Lung (tissue), 13 donors: Measurements from ENCODE around the gene FAM219A. TPM values are rescaled to one million over a fixed set of nuclear protein-coding genes. Genes with fewer than 3 reads are reported as not detected.
"Not testable (repeated sequence)": the region's sequence is repeated elsewhere in the genome, so short reads cannot be mapped to it uniquely, and the experiment has no call there.

Experiments used
- ATAC-seq: fragments of 200-7000 bp; cut with Tn5 transposase; one replicate; pipeline ENCODE4 v1.9.1; 2020; ENCODE audit warnings: moderate number of reproducible peaks; ENCODE audit not compliant: insufficient read depth, low FRiP score
- DNase-seq, 3 donors: peaks; one replicate each; pipeline ENCODE4 v3.0.0-alpha.2; 2013 to 2017
- H3K27ac ChIP-seq, 2 donors: one replicate each; pipeline ENCODE4 v1.5.1; 2013; ENCODE audit warnings: mild to moderate bottlenecking in 2 of 2, moderate library complexity in 2 of 2, control low read depth in 1 of 2, inconsistent platforms in 1 of 2, low read depth in 1 of 2, low read length in 1 of 2
- H3K27me3 ChIP-seq, 3 donors: one replicate each; pipeline ENCODE4 v1.5.1; 2013; ENCODE audit warnings: low read length in 2 of 3; ENCODE audit not compliant: control insufficient read depth in 3 of 3, insufficient read depth in 3 of 3
- H3K36me3 ChIP-seq, 4 donors: one replicate each; pipeline ENCODE4 v1.5.1; 2013; ENCODE audit warnings: low read length in 4 of 4, mild to moderate bottlenecking in 1 of 4, moderate library complexity in 1 of 4; ENCODE audit not compliant: control insufficient read depth in 4 of 4, insufficient read depth in 4 of 4
- H3K4me1 ChIP-seq, 5 donors: one replicate each; pipeline ENCODE4 v1.5.1; 2013; ENCODE audit warnings: low read length in 5 of 5, mild to moderate bottlenecking in 2 of 5, moderate library complexity in 1 of 5; ENCODE audit not compliant: control insufficient read depth in 5 of 5, insufficient read depth in 5 of 5
- H3K4me3 ChIP-seq: one replicate; pipeline ENCODE4 v1.5.1; 2013; ENCODE audit warnings: mild to moderate bottlenecking, control low read depth, moderate library complexity
- H3K9ac ChIP-seq, 2 donors: one replicate each; pipeline ENCODE4 v1.5.1; 2013; ENCODE audit warnings: low read length in 2 of 2, control low read depth in 1 of 2; ENCODE audit not compliant: insufficient read depth in 1 of 2
- H3K9me3 ChIP-seq, 4 donors: one replicate each; pipeline ENCODE4 v1.5.1; 2013; ENCODE audit warnings: low read length in 3 of 4, mild to moderate bottlenecking in 1 of 4, moderate library complexity in 1 of 4; ENCODE audit not compliant: control insufficient read depth in 4 of 4, insufficient read depth in 3 of 4
- WGBS, 2 donors: extraction: QIAGEN DNeasy Blood & Tissue Kit; methylation state at CpG; one replicate each; pipeline ENCODE4 v1.1.7; 2013; 5-methylcytosine and 5-hydroxymethylcytosine counted together
- polyA plus RNA-seq, 2 donors: library from polyadenylated mRNA; stranded (reverse); fragments of 200-250 nt; gene quantifications; one replicate each; pipeline ENCODE4 v1.2.1, GENCODE V29; 2013
- small RNA-seq: library from RNA; depleted of rRNA; stranded (forward); fragments of <200 nt; gene quantifications from one replicate; pipeline ENCODE3, GENCODE V24; 2014; ENCODE audit warnings: low replicate concordance
- total RNA-seq, 2 donors: library from RNA; depleted of rRNA in 1 of 2; stranded (reverse); fragments of >200 nt in 1 of 2; gene quantifications; one replicate each; pipeline ENCODE4 v1.2.1, GENCODE V29; 2014 to 2021
- TF ChIP-seq, protein P1 (sequence below): IDR thresholded peaks from 2 replicates; pipeline ENCODE4 v1.5.1; 2012; ENCODE audit warnings: mild to moderate bottlenecking; ENCODE audit errors: control extremely low read depth, extremely low read depth
- donor health status: control.
- donor health status: control.
- donor health status: Bipolar disorder and iron deficiency.
- donor health status: healthy.
- donor health status: DM: yes; HTN: yes; CAD: no.

The FAM219A gene
- total and polyA plus RNA-seq, 4 donors = 8.5 to 28.3 (median 13.3) TPM

DNA sequence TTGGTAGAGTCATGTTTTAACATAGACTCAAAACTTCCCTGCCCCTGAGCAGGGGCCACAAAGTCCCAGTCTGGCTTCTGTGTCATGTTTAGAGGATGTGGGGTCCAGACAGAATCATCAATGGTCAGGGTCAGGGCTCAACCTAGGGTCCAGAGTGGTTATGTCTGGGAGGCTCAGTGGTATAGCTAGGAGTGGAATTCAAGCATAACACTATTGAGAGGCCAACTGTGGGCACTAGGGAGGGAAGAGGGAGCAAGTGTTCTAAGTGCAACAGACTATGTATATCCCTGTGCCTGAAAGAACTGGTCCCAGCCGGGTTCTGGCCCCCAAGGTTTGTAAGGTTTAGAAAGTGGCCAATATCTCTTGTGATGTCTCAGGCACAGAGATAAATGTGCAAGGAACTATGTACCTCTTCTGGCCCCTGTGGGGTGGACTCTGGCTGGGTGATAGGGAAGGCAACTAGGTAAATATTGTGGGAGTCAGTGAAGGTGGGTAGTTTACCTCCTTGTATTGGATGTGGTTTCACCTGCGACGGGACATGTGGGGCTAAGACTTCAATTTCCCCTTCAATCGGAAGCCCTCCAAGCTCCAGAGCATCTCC lies 95.7 kb downstream of the FAM219A start:
- DNase-seq (no peak), ATAC-seq (no peak)
- H3K9me3 ChIP-seq = no peaks in the 10 kb centered on the region
- no peak overlapping the region for H3K9ac ChIP-seq
- H3K4me3 ChIP-seq = no peak overlapping the region
- TF ChIP-seq, protein P1, sequence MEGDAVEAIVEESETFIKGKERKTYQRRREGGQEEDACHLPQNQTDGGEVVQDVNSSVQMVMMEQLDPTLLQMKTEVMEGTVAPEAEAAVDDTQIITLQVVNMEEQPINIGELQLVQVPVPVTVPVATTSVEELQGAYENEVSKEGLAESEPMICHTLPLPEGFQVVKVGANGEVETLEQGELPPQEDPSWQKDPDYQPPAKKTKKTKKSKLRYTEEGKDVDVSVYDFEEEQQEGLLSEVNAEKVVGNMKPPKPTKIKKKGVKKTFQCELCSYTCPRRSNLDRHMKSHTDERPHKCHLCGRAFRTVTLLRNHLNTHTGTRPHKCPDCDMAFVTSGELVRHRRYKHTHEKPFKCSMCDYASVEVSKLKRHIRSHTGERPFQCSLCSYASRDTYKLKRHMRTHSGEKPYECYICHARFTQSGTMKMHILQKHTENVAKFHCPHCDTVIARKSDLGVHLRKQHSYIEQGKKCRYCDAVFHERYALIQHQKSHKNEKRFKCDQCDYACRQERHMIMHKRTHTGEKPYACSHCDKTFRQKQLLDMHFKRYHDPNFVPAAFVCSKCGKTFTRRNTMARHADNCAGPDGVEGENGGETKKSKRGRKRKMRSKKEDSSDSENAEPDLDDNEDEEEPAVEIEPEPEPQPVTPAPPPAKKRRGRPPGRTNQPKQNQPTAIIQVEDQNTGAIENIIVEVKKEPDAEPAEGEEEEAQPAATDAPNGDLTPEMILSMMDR = no peak
- 93 to 98% methylated on average over 4 of the region's 4 CpGs for whole genome bisulfite sequencing, 2 donors
- no peaks in the 10 kb centered on the region for H3K27me3 ChIP-seq
- H3K27ac ChIP-seq = no peak overlapping the region
- peaks cover 0 to 10% (median 4%) of the 10 kb centered on the region in 5 donors for H3K4me1 ChIP-seq
- H3K36me3 ChIP-seq = no peaks in the 10 kb centered on the region

DNA sequence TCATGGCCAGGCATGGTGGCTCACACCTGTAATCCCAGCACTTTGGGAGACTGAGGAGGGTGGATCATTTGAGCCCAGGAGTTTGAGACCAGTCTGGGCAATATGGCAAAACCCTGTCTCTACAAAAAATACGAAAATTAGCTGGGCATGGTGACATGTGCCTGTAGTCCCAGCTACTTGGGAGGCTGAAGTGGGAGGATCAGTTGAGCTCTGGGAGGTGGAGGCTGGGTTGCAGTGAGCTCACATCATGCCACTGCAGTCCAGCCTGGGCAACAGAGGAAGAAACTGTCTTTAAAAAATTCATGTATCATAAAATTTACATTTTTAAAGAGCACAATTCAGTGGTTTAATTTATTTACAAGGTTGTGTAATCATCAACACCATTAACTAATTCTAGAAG lies 105.4 kb downstream of the FAM219A start:
- H3K27me3 ChIP-seq, H3K36me3 ChIP-seq, H3K4me3 ChIP-seq, H3K4me1 ChIP-seq, ATAC-seq, H3K9me3 ChIP-seq, H3K9ac ChIP-seq, H3K27ac ChIP-seq, DNase-seq: not testable (repeated sequence)
- WGBS, 2 donors = 89 to 96% methylated on average over 1 of the region's 1 CpG

DNA sequence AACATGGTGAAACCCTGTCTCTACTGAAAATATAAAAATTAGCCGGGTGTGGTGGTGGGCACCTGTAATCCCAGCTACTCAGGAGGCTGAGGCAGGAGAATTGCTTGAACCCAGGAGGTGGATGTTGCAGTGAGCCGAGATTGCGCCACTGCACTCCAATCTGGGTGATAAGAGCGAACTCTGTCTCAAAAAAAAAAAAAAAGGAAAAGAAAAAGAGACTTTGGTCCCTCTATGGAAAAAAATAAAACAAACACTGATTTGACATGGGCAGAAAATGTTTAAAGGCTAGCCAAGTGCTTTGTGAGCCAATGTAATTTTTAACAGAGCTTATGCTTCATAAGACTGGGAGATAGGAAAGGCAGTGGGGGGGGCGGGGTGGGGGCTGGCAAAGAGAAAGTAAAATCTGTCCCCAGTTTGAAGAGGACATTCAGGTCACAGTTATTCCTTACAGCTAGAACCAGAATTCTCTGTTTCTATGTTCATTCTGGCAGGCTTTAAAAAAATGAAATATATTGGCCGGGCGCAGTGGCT lies 106.2 kb downstream of the FAM219A start:
- not testable (repeated sequence) for H3K4me1 ChIP-seq, H3K9me3 ChIP-seq, H3K9ac ChIP-seq, H3K36me3 ChIP-seq, H3K27ac ChIP-seq, H3K4me3 ChIP-seq, H3K27me3 ChIP-seq, ATAC-seq
- WGBS, 2 donors = 87 to 92% methylated on average over 7 of the region's 7 CpGs
- peak in 1 of 3 donors; percentile 41 for DNase-seq

DNA sequence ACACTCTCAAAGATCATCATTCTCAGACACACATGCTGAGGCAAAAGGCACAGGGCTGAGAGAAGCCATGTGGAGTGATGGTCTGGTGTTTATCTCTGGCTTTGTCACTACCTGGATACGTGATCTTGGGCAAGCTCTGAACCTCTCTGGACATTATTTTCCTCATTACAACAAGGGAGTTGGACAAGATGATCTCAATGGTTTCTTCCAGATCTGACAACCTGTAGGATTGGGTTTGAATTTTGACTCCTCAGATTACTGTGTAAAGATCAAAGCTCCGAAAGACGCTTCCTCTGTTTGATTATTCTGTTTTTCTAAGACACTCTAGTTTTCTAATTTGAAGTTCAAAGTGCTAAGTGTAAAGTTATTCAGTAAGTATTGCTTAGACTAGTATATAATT lies 109.0 kb downstream of the FAM219A start:
- ATAC-seq (no peak), DNase-seq (no peak)
- Histone ChIP-seq H3K4me3 (no peak overlapping the region), H3K27ac (no peak overlapping the region), H3K4me1 (peaks cover 0 to 6% (median 0%) of the 10 kb centered on the region in 5 donors), H3K9me3 (no peaks in the 10 kb centered on the region), H3K36me3 (peaks cover 0 to 5% (median 2%) of the 10 kb centered on the region in 4 donors), H3K9ac (no peak overlapping the region), H3K27me3 (no peaks in the 10 kb centered on the region)
- TF ChIP-seq, protein P1 = no peak
- 94 to 98% methylated on average over 3 of the region's 3 CpGs for WGBS, 2 donors

Small RNA genes within 50 kb of the gene (small RNA-seq; reads per million reads assigned to genes)
- gene RF00019 (not detected), gene RN7SKP24 (not detected)

Other genes starting within 250 kb of the FAM219A start
- gene KIF24, start 129.3 kb downstream of the FAM219A start, total RNA-seq = 1 to 10 TPM; 3.0 to 4.3 TPM
- under 1 TPM; 0.63 to 0.71 TPM for gene KIF24, start 129.3 kb downstream of the FAM219A start, polyA plus RNA-seq
- gene NUDT2, start 129.0 kb downstream of the FAM219A start, total RNA-seq = 10 to 100 TPM; 11.7 to 12.5 TPM
- 10 to 100 TPM; 18.7 to 20.1 TPM for gene NUDT2, start 129.0 kb downstream of the FAM219A start, polyA plus RNA-seq
- 10 to 100 TPM in 1 of 2 donors, 1 to 10 TPM in 1; 6.6 to 12.2 TPM for gene MYORG, start 81.7 kb downstream of the FAM219A start, total RNA-seq
- 1 to 10 TPM; 1.4 to 3.1 TPM for gene MYORG, start 81.7 kb downstream of the FAM219A start, polyA plus RNA-seq
- gene DNAI1, start 235 bp upstream of the FAM219A start, total RNA-seq = 10 to 100 TPM; 12.8 to 26.2 TPM
- gene DNAI1, start 235 bp upstream of the FAM219A start, polyA plus RNA-seq = 1 to 10 TPM; 4.6 to 5.6 TPM
- gene ENHO, start 64.4 kb upstream of the FAM219A start, total RNA-seq = under 1 TPM; 0.55 to 0.85 TPM
- 1 to 10 TPM in 1 of 2 donors, under 1 TPM in 1; 0.29 to 1.4 TPM for gene ENHO, start 64.4 kb upstream of the FAM219A start, polyA plus RNA-seq
- gene CNTFR, start 131.2 kb upstream of the FAM219A start, total RNA-seq = 1 to 10 TPM; 1.8 to 3.3 TPM
- under 1 TPM; 0.42 to 0.89 TPM for gene CNTFR, start 131.2 kb upstream of the FAM219A start, polyA plus RNA-seq
- gene RPP25L, start 153.5 kb upstream of the FAM219A start, total RNA-seq = 10 to 100 TPM; 17.0 to 21.9 TPM
- 10 to 100 TPM; 29.6 to 32.6 TPM for gene RPP25L, start 153.5 kb upstream of the FAM219A start, polyA plus RNA-seq
- gene DCTN3, start 161.9 kb upstream of the FAM219A start, total RNA-seq = 10 to 100 TPM; 39.8 to 86.3 TPM
- gene DCTN3, start 161.9 kb upstream of the FAM219A start, polyA plus RNA-seq = 10 to 100 TPM; 66.0 to 74.6 TPM
- gene ARID3C, start 170.5 kb upstream of the FAM219A start, total RNA-seq = not detected
- gene ARID3C, start 170.5 kb upstream of the FAM219A start, polyA plus RNA-seq = not detected
- gene SIGMAR1, start 179.2 kb upstream of the FAM219A start, total RNA-seq = 10 to 100 TPM; 26.0 to 64.1 TPM
- 10 to 100 TPM; 62.5 to 72.0 TPM for gene SIGMAR1, start 179.2 kb upstream of the FAM219A start, polyA plus RNA-seq
- 10 to 100 TPM; 44.1 to 53.0 TPM for gene GALT, start 188.1 kb upstream of the FAM219A start, total RNA-seq
- 10 to 100 TPM; 23.9 to 38.7 TPM for gene GALT, start 188.1 kb upstream of the FAM219A start, polyA plus RNA-seq
- gene IL11RA, start 193.6 kb upstream of the FAM219A start, total RNA-seq = 10 to 100 TPM; 14.5 to 30.5 TPM
- 10 to 100 TPM in 1 of 2 donors, 1 to 10 TPM in 1; 5.5 to 10.7 TPM for gene IL11RA, start 193.6 kb upstream of the FAM219A start, polyA plus RNA-seq
- gene CCL27, start 204.1 kb upstream of the FAM219A start, total RNA-seq = under 1 TPM in 1 of 2 donors, not detected in 1; 0.55 TPM
- under 1 TPM in 1 of 2 donors, not detected in 1; 0.05 TPM for gene CCL27, start 204.1 kb upstream of the FAM219A start, polyA plus RNA-seq
- 10 to 100 TPM; 19.9 to 33.2 TPM for gene CCL19, start 232.7 kb upstream of the FAM219A start, total RNA-seq
- gene CCL19, start 232.7 kb upstream of the FAM219A start, polyA plus RNA-seq = 10 to 100 TPM in 1 of 2 donors, 1 to 10 TPM in 1; 6.5 to 81.5 TPM